ENCODE data around the gene MAP3K4. TPM values are rescaled to one million over a fixed set of nuclear protein-coding genes. Genes with fewer than 3 reads are reported as not detected.

The MAP3K4 gene
- total and polyA plus RNA-seq, 2 of the 4 experiments (the other 2 are of a cell fraction), result 11.5 to 20.4 TPM

- in situ Hi-C loops (cut with MboI; ENCODE audit: low sequenced_read_pairs), result no loop called here
- DNase-seq (no peak), ATAC-seq (ENCODE audit: low read depth) (no peak)
- H3K56ac ChIP-seq (ENCODE audit: extremely low read depth, insufficient read depth, low read length), result no peak overlapping the region
- peaks cover 13% of the 10 kb centered on the region for H3K36me3 ChIP-seq (ENCODE audit: control insufficient read depth, insufficient read depth, low read length)
- no peak overlapping the region for H2BK5ac ChIP-seq (ENCODE audit: low read depth, low read length, poor library complexity, severe bottlenecking)
- no peak overlapping the region for H3K18ac ChIP-seq (ENCODE audit: low read depth, low read length)
- H3K79me1 ChIP-seq (ENCODE audit: low read depth in 1 of 2, low read length in 2 of 2), result no peaks in the 10 kb centered on the region
- no peak overlapping the region for H3K9ac ChIP-seq (ENCODE audit: low read depth, low read length)
- no peak overlapping the region for H2BK20ac ChIP-seq (ENCODE audit: low read depth, low read length)
- H3K4ac ChIP-seq (ENCODE audit: low read depth, low read length), result no peak overlapping the region
- dilution Hi-C loops (cut with HindIII; ENCODE audit: low sequenced_read_pairs, unreplicated experiment), result no loop called here
- no peak overlapping the region for H3K4me3 ChIP-seq (ENCODE audit: insufficient read depth, low read depth, low read length)
- no peak overlapping the region for H3K27ac ChIP-seq (ENCODE audit: insufficient read depth, low read length)
- no peak overlapping the region for H2BK120ac ChIP-seq (ENCODE audit: low read depth, low read length)
- H4K8ac ChIP-seq (ENCODE audit: low read depth in 2 of 2, low read length in 2 of 2), result no peak overlapping the region
- H3K4me1 ChIP-seq (ENCODE audit: control insufficient read depth, insufficient read depth, low read length), result no peaks in the 10 kb centered on the region
- no TSS peak for BruUV-seq (replicated peaks)
- no peak overlapping the region for H2AK9ac ChIP-seq (replicated peaks; ENCODE audit: low read depth, low read length, poor library complexity)
- H3K27me3 ChIP-seq (ENCODE audit: control insufficient read depth, insufficient read depth, low read length), result no peaks in the 10 kb centered on the region
- no peak overlapping the region for H3K14ac ChIP-seq (replicated peaks; ENCODE audit: low read depth, low read length)
- no peak overlapping the region for H2AK5ac ChIP-seq (ENCODE audit: low read depth, low read length)
- ChIA-PET POLR2A (ENCODE audit: unreplicated experiment) (no interaction called here), CTCF (no interaction called here)
- no peak for TF ChIP-seq MAZ (IDR thresholded peaks at IDR 0.05; ENCODE audit: borderline replicate concordance, low read depth, low read length)
- no peak for TF ChIP-seq RFX5 (IDR thresholded peaks at IDR 0.05; ENCODE audit: low read depth, low read length)
- TF ChIP-seq CEBPB (IDR thresholded peaks at IDR 0.05; ENCODE audit: low read depth, low read length), result no peak
- no peak for TF ChIP-seq NFE2L2 (IDR thresholded peaks at IDR 0.05; ENCODE audit: low read depth, low read length)
- no peak overlapping the region for H3K4me2 ChIP-seq (ENCODE audit: low read depth, low read length)
- H3K9me1 ChIP-seq (ENCODE audit: insufficient read depth, low read length), result 0 out of 2 replicates have a peak, but pooled peaks cover under 1% of the 10 kb centered on the region
- WGBS, 2 experiments (ENCODE audit: extremely low coverage in 2 of 2, insufficient read length in 1 of 2), result 100% methylated on average over 2 of the region's 8 CpGs; no CpG with 5 or more reads in 1 of the 2 experiments
- no peaks in the 10 kb centered on the region for H3K9me3 ChIP-seq (ENCODE audit: control insufficient read depth, insufficient read depth, low read length)
- no peak overlapping the region for H3K23ac ChIP-seq (ENCODE audit: low read depth, low read length)
- no peaks in the 10 kb centered on the region for H4K20me1 ChIP-seq (ENCODE audit: insufficient read depth, low read length)
- intact Hi-C loops (cut with micrococcal nuclease), result loop anchor here (2.0 to 5.0 kb wide), 3 partner anchors 168 to 271 kb away; partner anchors contain the start of gene AGPAT4
- no peak overlapping the region for H4K91ac ChIP-seq (ENCODE audit: insufficient read depth, low read depth, low read length)
- H2BK15ac ChIP-seq (ENCODE audit: low read depth, low read length), result no peak overlapping the region
- H2AFZ ChIP-seq (replicated peaks; ENCODE audit: low read length, poor library complexity), result no peak overlapping the region
- no peak overlapping the region for H4K5ac ChIP-seq (ENCODE audit: low read depth, low read length)
These were observed 108.5 kb downstream of the MAP3K4 start for GRCh38 chr6:161100072-161100471.
